IMR-90 (cell line): ENCODE results near the gene SLC23A1. TPM values are rescaled to one million over a fixed set of nuclear protein-coding genes. Genes with fewer than 3 reads are reported as not detected.

Source experiments
- CEBPB ChIP-seq: IDR thresholded peaks from 2 replicates; pipeline ENCODE4 v1.6.1; 2012; ENCODE audit warnings: low read depth, low read length, improper control_type of control experiment
- MXI1 ChIP-seq: IDR thresholded peaks from 2 replicates; pipeline ENCODE4 v1.6.1; 2012; ENCODE audit warnings: low read depth, mild to moderate bottlenecking, low read length, moderate library complexity, borderline replicate concordance
- RAD21 ChIP-seq: IDR thresholded peaks from 2 replicates; pipeline ENCODE4 v1.6.1; 2012; ENCODE audit warnings: low read length, improper control_type of control experiment
- RFX5 ChIP-seq: IDR thresholded peaks from 2 replicates; pipeline ENCODE4 v1.8.0; 2012; ENCODE audit warnings: low read depth, mild to moderate bottlenecking, low read length, moderate library complexity
- SMC3 ChIP-seq: fragments of 150-350 bp; IDR thresholded peaks from 2 replicates; pipeline ENCODE4 v1.6.1; 2016; ENCODE audit warnings: low read depth, mild to moderate bottlenecking, antibody characterized with exemption, low read length, moderate library complexity
- polyA plus RNA-seq, 3 experiments: library from polyadenylated mRNA; depleted of rRNA; stranded (reverse); fragments of >200 nt; gene quantifications; 2 replicates each; pipeline ENCODE4 v1.2.3, GENCODE V29; 2012; ENCODE audit warnings: low replicate concordance in 1 of 3
- total RNA-seq: library from RNA; depleted of rRNA; stranded (reverse); fragments of >200 nt; gene quantifications from 2 replicates; pipeline ENCODE4 v1.2.3, GENCODE V29; 2012
- TF ChIP-seq, protein P1 (sequence below): fragments of 150-350 bp; IDR thresholded peaks from 2 replicates; pipeline ENCODE4 v1.6.1; 2016; ENCODE audit warnings: low read depth, mild to moderate bottlenecking, low read length, moderate library complexity, borderline replicate concordance

The SLC23A1 gene
- total and polyA plus RNA-seq, 2 of the 4 experiments (the other 2 are of a cell fraction) = not detected

DNA sequence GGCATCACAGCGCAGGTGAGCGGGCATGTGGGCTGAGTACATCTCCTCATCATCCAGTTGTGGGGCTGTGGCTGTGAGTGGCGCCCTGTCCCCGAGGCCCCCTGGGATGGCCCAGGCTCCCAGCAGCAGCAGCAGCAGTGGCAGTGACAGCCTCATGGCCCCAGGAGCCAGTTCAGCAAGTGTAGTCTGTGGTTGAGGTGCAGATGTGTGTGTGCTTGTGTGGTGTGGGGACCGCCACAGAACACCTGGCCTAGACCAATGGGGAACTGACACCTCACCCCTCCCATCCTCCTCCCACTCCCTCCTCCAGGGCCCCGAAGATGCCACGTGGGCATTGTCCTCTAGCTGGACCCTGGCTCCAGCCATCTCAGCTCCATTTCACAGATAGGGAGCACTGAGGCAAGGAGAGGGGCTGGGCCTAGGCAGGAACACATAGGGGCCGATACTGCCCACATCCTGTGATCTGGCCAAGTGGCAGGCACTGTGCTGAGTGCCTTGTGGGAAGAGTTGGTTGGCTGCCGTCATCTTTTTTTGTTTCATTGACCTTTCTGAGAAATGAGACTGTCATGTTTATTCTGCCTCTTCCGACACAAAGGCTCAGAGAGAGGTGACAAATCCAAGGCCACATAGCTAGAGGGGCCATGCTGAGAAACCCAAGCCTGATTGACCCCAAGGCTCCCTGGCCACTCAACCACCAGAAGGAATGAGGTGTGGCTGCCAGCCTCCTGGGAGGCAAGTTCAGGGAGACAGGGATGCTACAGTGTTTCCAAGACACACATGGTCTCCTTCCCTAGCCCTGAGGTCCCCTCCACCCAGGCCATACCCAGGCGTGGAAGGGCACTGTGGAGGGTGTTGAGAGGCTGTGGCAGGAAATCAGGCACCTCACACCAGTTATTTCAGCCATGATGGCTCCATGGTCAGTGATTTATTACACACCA, 6.9 kb upstream of the SLC23A1 start, which contains the start of gene MZB1 (continued):
- TF ChIP-seq, protein P1, sequence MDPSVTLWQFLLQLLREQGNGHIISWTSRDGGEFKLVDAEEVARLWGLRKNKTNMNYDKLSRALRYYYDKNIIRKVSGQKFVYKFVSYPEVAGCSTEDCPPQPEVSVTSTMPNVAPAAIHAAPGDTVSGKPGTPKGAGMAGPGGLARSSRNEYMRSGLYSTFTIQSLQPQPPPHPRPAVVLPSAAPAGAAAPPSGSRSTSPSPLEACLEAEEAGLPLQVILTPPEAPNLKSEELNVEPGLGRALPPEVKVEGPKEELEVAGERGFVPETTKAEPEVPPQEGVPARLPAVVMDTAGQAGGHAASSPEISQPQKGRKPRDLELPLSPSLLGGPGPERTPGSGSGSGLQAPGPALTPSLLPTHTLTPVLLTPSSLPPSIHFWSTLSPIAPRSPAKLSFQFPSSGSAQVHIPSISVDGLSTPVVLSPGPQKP = no peak
- no peak for TF ChIP-seq RAD21
- TF ChIP-seq RFX5 = no peak
- no peak for TF ChIP-seq MXI1
- no peak for TF ChIP-seq CEBPB
- no peak for TF ChIP-seq SMC3
